HG03280 (cell line): ENCODE data around the gene FNDC5.

Experiments used
- ATAC-seq: cut with Tn5 transposase; IDR thresholded peaks from one replicate; pipeline ENCODE4 v1.9.1; 2021; ENCODE audit warnings: mild to moderate bottlenecking, moderate library complexity; ENCODE audit not compliant: unreplicated experiment

The FNDC5 gene

GRCh38 chr1:32898056-32898455 is 27.3 kb upstream of the FNDC5 start:
- no peak for ATAC-seq

GRCh38 chr1:32897082-32898049 is 26.7 kb upstream of the FNDC5 start:
- ATAC-seq, result no peak

- ATAC-seq, result no peak
These were observed 25.7 kb upstream of the FNDC5 start for GRCh38 chr1:32896451-32896850.

GRCh38 chr1:32895325-32896215 is 24.9 kb upstream of the FNDC5 start:
- no peak for ATAC-seq

- no peak for ATAC-seq
These were observed 24.0 kb upstream of the FNDC5 start for GRCh38 chr1:32894681-32895080.

- ATAC-seq, result no peak
These were observed 23.4 kb upstream of the FNDC5 start for GRCh38 chr1:32894019-32894600.

GRCh38 chr1:32893198-32894018 is 22.7 kb upstream of the FNDC5 start:
- ATAC-seq, result no peak

- no peak for ATAC-seq
These were observed 21.9 kb upstream of the FNDC5 start for GRCh38 chr1:32892368-32893197.

- no peak for ATAC-seq
These were observed 20.9 kb upstream of the FNDC5 start for GRCh38 chr1:32891630-32892029.

- no peak for ATAC-seq
These were observed 20.5 kb upstream of the FNDC5 start for GRCh38 chr1:32891241-32891570.

- no peak for ATAC-seq
These were observed 20.0 kb upstream of the FNDC5 start for GRCh38 chr1:32890516-32891240.

GRCh38 chr1:32889731-32890278 is 19.1 kb upstream of the FNDC5 start:
- no peak for ATAC-seq

GRCh38 chr1:32888677-32889420 is 18.1 kb upstream of the FNDC5 start:
- ATAC-seq, result no peak

GRCh38 chr1:32888134-32888533 is 17.4 kb upstream of the FNDC5 start:
- ATAC-seq, result no peak

- ATAC-seq, result no peak
These were observed 16.9 kb upstream of the FNDC5 start for GRCh38 chr1:32887623-32888022.

GRCh38 chr1:32886828-32887414 is 16.2 kb upstream of the FNDC5 start:
- ATAC-seq, result no peak

- ATAC-seq, result no peak
These were observed 15.5 kb upstream of the FNDC5 start, which contains the start of gene HPCA for GRCh38 chr1:32886004-32886827. HPCA (plus strand) TSS chr1:32886491; CDS start chr1:32888899, 2,408 bp downstream.
